HG03378 (cell line): Measurements from ENCODE around the gene TEX35.
"Not testable (repeated sequence)": the region's sequence is repeated elsewhere in the genome, so short reads cannot be mapped to it uniquely, and the experiment has no call there.

Source experiments
- ATAC-seq: cut with Tn5 transposase; IDR thresholded peaks from one replicate; pipeline ENCODE4 v1.9.1; 2021; ENCODE audit warnings: mild to moderate bottlenecking, moderate library complexity; ENCODE audit not compliant: unreplicated experiment

Gene TEX35

GRCh38 chr1:178539291-178539690 lies 26.4 kb downstream of the TEX35 start:
- ATAC-seq, result no peak

- no peak for ATAC-seq
Measured at GRCh38 chr1:178540204-178540603, 27.3 kb downstream of the TEX35 start.

- no peak for ATAC-seq
Measured at GRCh38 chr1:178540646-178541045, 27.7 kb downstream of the TEX35 start.

- ATAC-seq, result no peak
Measured at GRCh38 chr1:178541379-178541778, 28.5 kb downstream of the TEX35 start.

- ATAC-seq, result peak; percentile 29
Measured at GRCh38 chr1:178541829-178542553, 29.1 kb downstream of the TEX35 start.

GRCh38 chr1:178542554-178543289 lies 29.8 kb downstream of the TEX35 start:
- ATAC-seq, result peak; percentile 75

GRCh38 chr1:178543290-178543607 lies 30.3 kb downstream of the TEX35 start:
- peak; percentile 43 for ATAC-seq

GRCh38 chr1:178544531-178544930 lies 31.6 kb downstream of the TEX35 start:
- no peak for ATAC-seq

- ATAC-seq, result no peak
Measured at GRCh38 chr1:178548108-178548507, 35.2 kb downstream of the TEX35 start.

GRCh38 chr1:178551307-178551706 lies 38.4 kb downstream of the TEX35 start:
- no peak for ATAC-seq

- no peak for ATAC-seq
Measured at GRCh38 chr1:178551940-178552339, 39.0 kb downstream of the TEX35 start.

- ATAC-seq, result no peak
Measured at GRCh38 chr1:178552856-178553255, 39.9 kb downstream of the TEX35 start.

- not testable (repeated sequence) for ATAC-seq
Measured at GRCh38 chr1:178554351-178554750, 41.4 kb downstream of the TEX35 start.

GRCh38 chr1:178555613-178556012 lies 42.7 kb downstream of the TEX35 start:
- not testable (repeated sequence) for ATAC-seq

- not testable (repeated sequence) for ATAC-seq
Measured at GRCh38 chr1:178558816-178559215, 45.9 kb downstream of the TEX35 start.

- no peak for ATAC-seq
Measured at GRCh38 chr1:178560871-178561376, 48.0 kb downstream of the TEX35 start.

GRCh38 chr1:178563099-178563820 lies 50.4 kb downstream of the TEX35 start:
- ATAC-seq, result no peak

GRCh38 chr1:178564086-178564782 lies 51.3 kb downstream of the TEX35 start:
- no peak for ATAC-seq

GRCh38 chr1:178564783-178565180 lies 51.9 kb downstream of the TEX35 start:
- ATAC-seq, result no peak

GRCh38 chr1:178565586-178565985 lies 52.7 kb downstream of the TEX35 start:
- ATAC-seq, result no peak

GRCh38 chr1:178566187-178566586 lies 53.3 kb downstream of the TEX35 start:
- peak; percentile 94 for ATAC-seq
